Measurements from ENCODE around the gene LPP.
"Not testable (repeated sequence)": the region's sequence is repeated elsewhere in the genome, so short reads cannot be mapped to it uniquely, and the experiment has no call there.

GRCh38 chr3:188613721-188614120, 459.8 kb downstream of the LPP start:
- not testable (repeated sequence) for TF ChIP-seq CTCF, POLR2A (IDR thresholded peaks at IDR 0.05)
